NCI-H524 (cell line): ENCODE results near the gene GATAD2A.
"Not testable (repeated sequence)": the region's sequence is repeated elsewhere in the genome, so short reads cannot be mapped to it uniquely, and the experiment has no call there.

ENCODE experiments used
- DNase-seq, 2 experiments: peaks; one replicate each; lab custom pipeline; 2025; lab: John Stamatoyannopoulos, UW

The GATAD2A gene, protein sequence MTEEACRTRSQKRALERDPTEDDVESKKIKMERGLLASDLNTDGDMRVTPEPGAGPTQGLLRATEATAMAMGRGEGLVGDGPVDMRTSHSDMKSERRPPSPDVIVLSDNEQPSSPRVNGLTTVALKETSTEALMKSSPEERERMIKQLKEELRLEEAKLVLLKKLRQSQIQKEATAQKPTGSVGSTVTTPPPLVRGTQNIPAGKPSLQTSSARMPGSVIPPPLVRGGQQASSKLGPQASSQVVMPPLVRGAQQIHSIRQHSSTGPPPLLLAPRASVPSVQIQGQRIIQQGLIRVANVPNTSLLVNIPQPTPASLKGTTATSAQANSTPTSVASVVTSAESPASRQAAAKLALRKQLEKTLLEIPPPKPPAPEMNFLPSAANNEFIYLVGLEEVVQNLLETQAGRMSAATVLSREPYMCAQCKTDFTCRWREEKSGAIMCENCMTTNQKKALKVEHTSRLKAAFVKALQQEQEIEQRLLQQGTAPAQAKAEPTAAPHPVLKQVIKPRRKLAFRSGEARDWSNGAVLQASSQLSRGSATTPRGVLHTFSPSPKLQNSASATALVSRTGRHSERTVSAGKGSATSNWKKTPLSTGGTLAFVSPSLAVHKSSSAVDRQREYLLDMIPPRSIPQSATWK

GRCh38 chr19:19404879-19405860, at the start of gene GATAD2A:
TSS of gene GATAD2A (plus strand) at chr19:19405675. CDS start at chr19:19465346, 59,671 bp downstream.
- DNase-seq = peak; percentile 29 to 82

GRCh38 chr19:19356500-19356899, 49.0 kb upstream of the GATAD2A start:
- no peak for DNase-seq

DNA sequence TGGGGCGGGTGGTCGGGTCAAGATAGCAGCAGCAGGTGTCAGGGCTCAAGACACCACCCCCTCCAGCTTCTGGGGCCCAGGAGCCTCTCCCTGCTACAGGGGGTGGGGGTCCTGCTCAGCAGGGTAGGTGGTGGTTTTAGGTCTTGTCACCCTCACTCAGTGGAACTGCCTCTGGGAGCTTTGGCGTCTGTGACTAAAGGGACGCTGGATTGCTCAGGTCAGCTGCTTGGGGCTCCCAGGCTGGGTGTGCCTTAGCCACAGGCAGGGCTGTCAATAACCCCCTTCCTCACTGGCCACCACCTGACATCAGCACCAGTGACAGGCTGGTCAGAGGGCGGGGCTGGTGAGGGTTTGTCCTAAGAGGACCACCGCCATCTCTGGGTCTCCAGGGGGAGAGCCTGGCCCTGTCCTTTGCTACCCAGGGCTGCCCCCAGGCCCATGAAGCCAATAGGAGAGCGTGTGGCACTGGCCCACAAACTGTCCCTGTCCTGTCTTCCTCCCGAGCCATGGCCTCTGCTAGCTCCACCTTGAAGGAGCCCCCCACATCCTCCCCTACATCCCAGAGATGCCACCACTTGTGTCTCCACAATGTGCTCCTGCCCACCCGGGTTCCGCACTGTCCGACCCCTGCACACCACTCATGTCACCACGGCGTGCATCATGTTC, 48.4 kb upstream of the GATAD2A start:
- no peak for DNase-seq

GRCh38 chr19:19361075-19361594, 44.3 kb upstream of the GATAD2A start:
- peak; percentile 76 to 93 for DNase-seq

- no peak for DNase-seq
Observed at GRCh38 chr19:19362075-19362474, 43.4 kb upstream of the GATAD2A start.

GRCh38 chr19:19366434-19367396, 38.8 kb upstream of the GATAD2A start:
- DNase-seq = peak; percentile 28 to 70

GRCh38 chr19:19368087-19368486, 37.4 kb upstream of the GATAD2A start:
- DNase-seq = no peak

DNA sequence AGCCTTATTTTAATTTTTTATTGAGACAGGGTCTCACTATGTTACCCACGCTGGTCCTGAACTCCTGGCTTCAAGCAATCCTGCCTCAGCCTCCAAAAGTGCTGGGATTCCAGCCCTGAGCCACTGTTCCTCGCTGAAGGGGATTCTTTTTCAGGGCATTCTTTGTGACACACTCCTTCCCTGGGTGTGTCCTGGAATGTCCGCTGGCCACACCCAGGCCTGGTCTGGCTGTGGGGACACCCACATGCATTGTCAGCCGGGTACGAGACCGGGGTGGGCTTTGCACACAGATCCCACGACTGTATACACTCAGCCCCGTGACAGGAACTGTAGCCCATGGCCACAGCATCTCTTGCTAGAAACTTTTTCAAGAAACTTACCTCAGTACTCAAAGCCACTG, 34.4 kb upstream of the GATAD2A start:
- DNase-seq = no peak

GRCh38 chr19:19372656-19373416, 32.6 kb upstream of the GATAD2A start:
- DNase-seq = no peak

DNA sequence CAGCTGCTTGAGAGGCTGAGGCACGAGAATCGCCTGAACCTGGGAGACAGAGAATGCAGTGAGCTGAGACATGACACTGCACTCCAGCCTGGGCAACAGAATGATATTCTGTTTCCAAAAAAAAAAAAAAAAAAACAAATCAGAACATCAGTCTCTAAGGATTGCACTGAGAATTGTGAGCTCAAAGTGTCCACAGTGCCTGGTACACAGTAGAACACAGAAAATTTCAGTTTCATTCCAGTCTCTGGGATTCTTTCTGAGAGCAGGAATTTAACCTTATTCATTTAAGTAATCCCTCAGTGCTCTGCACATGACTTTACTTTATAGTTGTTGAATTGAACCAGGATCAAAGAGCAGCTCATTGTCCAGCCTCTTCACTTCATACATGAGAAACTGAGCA, 25.9 kb upstream of the GATAD2A start:
- no peak for DNase-seq

- not testable (repeated sequence) for DNase-seq
Observed at GRCh38 chr19:19380316-19380715, 25.2 kb upstream of the GATAD2A start.

GRCh38 chr19:19381007-19381926, 24.2 kb upstream of the GATAD2A start:
- DNase-seq = no peak

DNA sequence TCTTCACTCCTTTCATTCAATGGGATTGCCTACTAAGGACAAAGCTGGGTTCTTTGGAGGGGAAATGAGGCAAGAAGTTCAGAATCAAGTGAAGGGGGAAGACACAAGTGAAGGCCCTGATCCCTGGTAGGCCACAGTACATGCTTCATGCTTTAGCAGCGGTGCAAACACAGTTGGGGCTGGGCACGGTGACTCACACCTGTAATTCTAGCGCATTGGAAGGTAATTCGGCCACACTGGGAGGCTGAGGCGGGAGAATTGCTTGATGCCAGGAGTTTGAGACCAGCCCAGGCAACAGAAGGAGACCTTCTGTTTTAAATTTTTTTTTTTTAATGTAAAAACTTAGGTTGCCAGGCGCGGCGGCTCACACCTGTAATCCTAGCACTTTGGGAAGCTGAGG, 23.4 kb upstream of the GATAD2A start:
- no peak for DNase-seq

- DNase-seq = no peak
Observed at GRCh38 chr19:19384486-19384885, 21.0 kb upstream of the GATAD2A start.

GRCh38 chr19:19385131-19385895, 20.2 kb upstream of the GATAD2A start:
- peak; percentile 100 for DNase-seq

DNA sequence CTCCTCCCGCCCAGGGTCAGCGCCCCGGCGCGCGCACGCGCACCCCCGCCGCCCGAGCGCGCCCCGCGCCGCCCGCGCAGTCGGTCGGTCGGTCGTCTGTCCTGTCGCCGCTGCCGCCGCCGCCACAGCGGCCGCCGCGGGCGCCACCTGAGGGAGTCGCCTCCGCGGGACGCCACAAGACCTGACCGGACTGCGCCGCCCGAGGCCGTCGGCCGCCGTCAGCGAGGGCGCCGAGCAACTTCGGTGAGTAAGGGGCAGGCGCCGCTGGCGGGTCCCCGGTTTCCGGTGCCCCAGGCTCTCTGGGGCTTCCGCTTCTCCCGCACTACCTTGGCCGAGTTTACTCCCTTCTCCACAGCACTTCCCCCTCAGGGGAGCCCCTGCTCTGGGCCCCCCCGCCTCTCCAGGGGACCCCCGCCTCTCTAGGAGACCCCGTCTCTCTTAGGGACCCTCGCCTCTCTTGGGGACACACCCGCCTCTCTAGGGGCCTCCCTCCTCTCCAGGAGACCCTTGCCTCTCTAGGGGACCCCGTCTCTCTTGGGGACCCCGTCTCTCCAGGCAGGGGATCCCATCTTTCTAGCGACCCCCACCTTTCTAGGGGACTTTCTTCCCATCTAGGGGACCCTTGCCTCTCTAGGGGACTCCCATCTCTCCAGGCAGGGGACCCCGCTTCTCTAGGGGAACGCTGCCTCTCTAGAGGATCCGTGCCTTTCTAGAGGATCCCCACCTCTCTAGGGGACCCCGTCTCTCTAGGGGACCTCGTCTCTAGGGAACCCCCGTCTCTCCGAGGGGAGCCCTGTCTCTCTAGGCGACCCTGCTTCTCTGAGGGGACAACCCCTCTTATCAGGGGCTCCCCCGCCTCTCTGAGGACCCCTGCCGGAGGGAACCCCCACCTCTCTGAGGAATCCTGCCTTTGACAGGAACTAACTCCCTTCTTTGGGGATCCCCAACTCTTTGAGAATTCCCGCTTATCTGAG, 19.3 kb upstream of the GATAD2A start:
- no peak for DNase-seq
